OCI-LY1 (cell line): ENCODE data around the gene RSPH9.

ENCODE experiments used
- H2AFZ ChIP-seq: fragments of 200-600 bp; sonication (generic), shearing (Covaris generic); 2 replicates; pipeline ENCODE4 v1.6.0; 2014; ENCODE audit warnings: antibody characterized with exemption, mild to moderate bottlenecking, low read length
- H3F3A ChIP-seq: fragments of 200-600 bp; sonication (generic), shearing (Covaris generic); 2 replicates; pipeline ENCODE4 v1.6.0; 2014; ENCODE audit warnings: mild to moderate bottlenecking, antibody characterized with exemption, low read length, moderate library complexity; ENCODE audit not compliant: insufficient read depth
- H3K27ac ChIP-seq: fragments of 200-600 bp; sonication (generic); 2 replicates; pipeline ENCODE4 v1.5.1; 2014; ENCODE audit warnings: low read length, mixed run types, mild to moderate bottlenecking, low read depth; ENCODE audit not compliant: poor library complexity, severe bottlenecking
- H3K27me3 ChIP-seq: fragments of 200-600 bp; sonication (generic); 2 replicates; pipeline ENCODE4 v1.6.0; 2014; ENCODE audit warnings: antibody characterized with exemption, mild to moderate bottlenecking, low read length, moderate library complexity; ENCODE audit not compliant: insufficient read depth
- H3K36me3 ChIP-seq: fragments of 200-600 bp; sonication (generic); 2 replicates; pipeline ENCODE4 v1.6.1; 2014; ENCODE audit warnings: mild to moderate bottlenecking, antibody characterized with exemption, low read length, moderate library complexity, mixed read lengths; ENCODE audit not compliant: insufficient read depth
- H3K4me1 ChIP-seq: fragments of 200-600 bp; sonication (generic); 2 replicates; pipeline ENCODE4 v1.5.1; 2014; ENCODE audit warnings: mild to moderate bottlenecking, low read length, moderate library complexity; ENCODE audit not compliant: insufficient read depth, severe bottlenecking
- H3K4me2 ChIP-seq: fragments of 200-600 bp; sonication (generic), shearing (Covaris generic); 2 replicates; pipeline ENCODE4 v1.6.1; 2014; ENCODE audit warnings: low read length
- H3K4me3 ChIP-seq: fragments of 200-600 bp; sonication (generic); 2 replicates; pipeline ENCODE4 v1.5.1; 2014; ENCODE audit warnings: low read length, low read depth, mild to moderate bottlenecking, mixed read lengths; ENCODE audit not compliant: poor library complexity, severe bottlenecking
- H3K79me2 ChIP-seq: fragments of 200-600 bp; shearing (Covaris generic); 2 replicates; pipeline ENCODE4 v1.6.1; 2016; ENCODE audit warnings: mixed run types, low read length, mixed read lengths; ENCODE audit not compliant: insufficient read depth
- H3K9ac ChIP-seq: fragments of 200-600 bp; sonication (generic), shearing (Covaris generic); 2 replicates; pipeline ENCODE4 v1.6.1; 2014; ENCODE audit warnings: mild to moderate bottlenecking, low read length, mixed read lengths
- H3K9me2 ChIP-seq: fragments of 200-600 bp; sonication (generic), shearing (Covaris generic); 2 replicates; pipeline ENCODE4 v1.6.1; 2014; ENCODE audit warnings: low read depth, mild to moderate bottlenecking, low read length, mixed read lengths
- H3K9me3 ChIP-seq: fragments of 200-600 bp; shearing (Covaris generic); 2 replicates; pipeline ENCODE4 v1.6.1; 2014; ENCODE audit warnings: low read length, mixed read lengths
- H4K20me1 ChIP-seq: fragments of 200-600 bp; sonication (generic), shearing (Covaris generic); 2 replicates; pipeline ENCODE4 v1.6.0; 2016; ENCODE audit warnings: mild to moderate bottlenecking, low read length; ENCODE audit not compliant: insufficient read depth
- CTCF ChIP-seq: fragments of 200-600 bp; sonication (generic), shearing (Covaris generic); IDR thresholded peaks from 2 replicates; pipeline ENCODE4 v1.5.1; 2017; ENCODE audit warnings: mild to moderate bottlenecking, antibody characterized with exemption, low read length, moderate library complexity, mixed read lengths
- EZH2 ChIP-seq: fragments of 200-600 bp; sonication (generic), shearing (Covaris generic); IDR thresholded peaks from 2 replicates; pipeline ENCODE4 v1.8.0; 2017; ENCODE audit warnings: borderline replicate concordance, mixed run types, mild to moderate bottlenecking, antibody characterized with exemption, low read length, moderate library complexity, mixed read lengths

Gene RSPH9

GRCh38 chr6:43680308-43681200 is 35.7 kb downstream of the RSPH9 start:
- no peak overlapping the region for H2AFZ ChIP-seq
- H3K9ac ChIP-seq = no peak overlapping the region
- H3F3A ChIP-seq = no peaks in the 10 kb centered on the region
- peaks cover 28% of the 10 kb centered on the region for H3K79me2 ChIP-seq
- peaks cover 20% of the 10 kb centered on the region for H3K4me1 ChIP-seq
- TF ChIP-seq EZH2 (no peak), CTCF (no peak)
- H3K9me2 ChIP-seq = no peaks in the 10 kb centered on the region
- no peaks in the 10 kb centered on the region for H4K20me1 ChIP-seq
- no peaks in the 10 kb centered on the region for H3K9me3 ChIP-seq
- no peak overlapping the region for H3K27ac ChIP-seq
- no peaks in the 10 kb centered on the region for H3K27me3 ChIP-seq
- no peak overlapping the region for H3K4me2 ChIP-seq
- no peak overlapping the region for H3K4me3 ChIP-seq
- H3K36me3 ChIP-seq = peaks cover 67% of the 10 kb centered on the region

GRCh38 chr6:43681303-43681702 is 36.5 kb downstream of the RSPH9 start:
- Histone ChIP-seq H3K9ac (no peak overlapping the region), H2AFZ (no peak overlapping the region), H3K79me2 (peaks cover 35% of the 10 kb centered on the region), H3K27ac (no peak overlapping the region), H3K27me3 (no peaks in the 10 kb centered on the region), H3K4me2 (no peak overlapping the region), H3F3A (no peaks in the 10 kb centered on the region), H3K4me3 (no peak overlapping the region), H3K36me3 (peaks cover 62% of the 10 kb centered on the region), H4K20me1 (no peaks in the 10 kb centered on the region), H3K9me3 (no peaks in the 10 kb centered on the region), H3K4me1 (peaks cover 27% of the 10 kb centered on the region), H3K9me2 (no peaks in the 10 kb centered on the region)
- TF ChIP-seq CTCF = no peak
- no peak for TF ChIP-seq EZH2

GRCh38 chr6:43682724-43683429 is 38.0 kb downstream of the RSPH9 start:
- H3K36me3 ChIP-seq = peaks cover 46% of the 10 kb centered on the region; the same call in 1 of the 2 replicates
- TF ChIP-seq EZH2 = no peak
- TF ChIP-seq CTCF = no peak
- no peak overlapping the region for H3K4me3 ChIP-seq

More at GRCh38 chr6:43682724-43683429, 38.0 kb downstream of the RSPH9 start:
- H3K4me1 ChIP-seq = peaks cover 37% of the 10 kb centered on the region
- no peak overlapping the region for H3K4me2 ChIP-seq
- no peaks in the 10 kb centered on the region for H3K9me2 ChIP-seq
- H3K9me3 ChIP-seq = no peaks in the 10 kb centered on the region
- H3K27me3 ChIP-seq = no peaks in the 10 kb centered on the region
- H3K27ac ChIP-seq = no peak overlapping the region
- H4K20me1 ChIP-seq = no peaks in the 10 kb centered on the region
- H3K79me2 ChIP-seq = peaks cover 47% of the 10 kb centered on the region
- H3K9ac ChIP-seq = no peak overlapping the region
- no peaks in the 10 kb centered on the region for H3F3A ChIP-seq
- H2AFZ ChIP-seq = no peak overlapping the region
